GM08714 (cell line): ENCODE results near the gene CHAD.
A peak's percentile ranks its signal among the peaks of the same experiment; 100 is the strongest.

ENCODE experiments used
- H3K4me3 ChIP-seq: fragments of 200-500 bp; sonication (Bioruptor generic); 2 replicates; pipeline ENCODE4 v1.5.1; 2014; ENCODE audit warnings: mild to moderate bottlenecking, low read length, inconsistent platforms
- ZNF274 ChIP-seq: IDR thresholded peaks from 2 replicates; pipeline ENCODE4 v1.6.1; 2012; ENCODE audit warnings: mild to moderate bottlenecking, low read depth, low read length

Gene CHAD

GRCh38 chr17:50468304-50469207, at the start of gene CHAD:
Gene CHAD, minus strand, starts transcription at chr17:50468880. Its CDS starts 67 bp downstream, at chr17:50468813.
- no peak for TF ChIP-seq ZNF274
- no peak within 1 kb of the TSS for H3K4me3 ChIP-seq

- H3K4me3 ChIP-seq: no peak overlapping the region
- no peak for TF ChIP-seq ZNF274
Observed at GRCh38 chr17:50517504-50518383, 49.1 kb upstream of the CHAD start.

- TF ChIP-seq ZNF274: no peak
- H3K4me3 ChIP-seq: no peak overlapping the region
Observed at GRCh38 chr17:50517011-50517410, 48.3 kb upstream of the CHAD start.

- H3K4me3 ChIP-seq: no peak overlapping the region
- TF ChIP-seq ZNF274: no peak
Observed at GRCh38 chr17:50514936-50515702, 46.4 kb upstream of the CHAD start.

GRCh38 chr17:50514388-50514787, 45.7 kb upstream of the CHAD start:
- TF ChIP-seq ZNF274: no peak
- H3K4me3 ChIP-seq: no peak overlapping the region

- no peak for TF ChIP-seq ZNF274
- no peak overlapping the region for H3K4me3 ChIP-seq
Observed at GRCh38 chr17:50513495-50513894, 44.8 kb upstream of the CHAD start.

GRCh38 chr17:50511058-50511457, 42.4 kb upstream of the CHAD start:
- H3K4me3 ChIP-seq: no peak overlapping the region
- no peak for TF ChIP-seq ZNF274

- H3K4me3 ChIP-seq: peak overlapping the region; percentile 57; the same call in 1 of the 2 replicates
- no peak for TF ChIP-seq ZNF274
Observed at GRCh38 chr17:50508573-50509460, 40.1 kb upstream of the CHAD start.

- peak within 1 kb of the TSS; percentile 57; the same call in 1 of the 2 replicates for H3K4me3 ChIP-seq
- TF ChIP-seq ZNF274: no peak
Observed at GRCh38 chr17:50507871-50508572, 39.3 kb upstream of the CHAD start, which contains the start of gene MYCBPAP. Gene MYCBPAP, plus strand, starts transcription at chr17:50508439. Its CDS starts 236 bp downstream, at chr17:50508675.

GRCh38 chr17:50506298-50506697, 37.6 kb upstream of the CHAD start:
- TF ChIP-seq ZNF274: no peak

GRCh38 chr17:50505591-50506130, 37.0 kb upstream of the CHAD start:
- no peak overlapping the region for H3K4me3 ChIP-seq
- TF ChIP-seq ZNF274: no peak

More at GRCh38 chr17:50506298-50506697, 37.6 kb upstream of the CHAD start:
- H3K4me3 ChIP-seq: no peak overlapping the region
